Vagina (tissue), 2 donors: ENCODE data around the gene PACRG.

ENCODE experiments used
- CTCF ChIP-seq, 3 experiments: fragments of 450-650 bp in 2 of 3; fragments of 200-600 bp in 1 of 3; sonication (generic) in 1 of 3; IDR thresholded peaks; one replicate each; pipeline ENCODE4 v1.5.1; 2017 to 2019; ENCODE audit warnings: antibody characterized with exemption in 3 of 3, mild to moderate bottlenecking in 2 of 3, moderate library complexity in 2 of 3
- POLR2A ChIP-seq, 2 donors: fragments of 450-650 bp; IDR thresholded peaks; one replicate each; pipeline ENCODE4 v1.6.1; 2017; ENCODE audit warnings: antibody characterized with exemption in 2 of 2, mild to moderate bottlenecking in 2 of 2, moderate library complexity in 2 of 2
- POLR2AphosphoS5 ChIP-seq, 2 donors: sonication (generic); formaldehyde crosslinking; IDR thresholded peaks; one replicate each; pipeline ENCODE4 v1.9.0; 2017; ENCODE audit warnings: antibody characterized with exemption in 2 of 2, mild to moderate bottlenecking in 2 of 2, low read depth in 1 of 2; ENCODE audit not compliant: insufficient read depth in 1 of 2

GRCh38 chr6:162960679-162961457 lies 233.1 kb downstream of the PACRG start:
- TF ChIP-seq CTCF (IDR thresholded peaks at IDR 0.05) (no peak), POLR2A (IDR thresholded peaks at IDR 0.05) (no peak), POLR2AphosphoS5 (IDR thresholded peaks at IDR 0.05; ENCODE audit: insufficient read depth in 1 of 2, low read depth in 1 of 2) (no peak)
